Sigmoid colon (tissue), 3 donors: ENCODE results near the gene TLR6.

ENCODE experiments used
- CTCF ChIP-seq, 4 experiments: fragments of 450-650 bp in 3 of 4; fragments of 200-600 bp in 1 of 4; IDR thresholded peaks; one replicate each; pipeline ENCODE4 v1.5.1; 2016 to 2019; ENCODE audit warnings: antibody characterized with exemption in 4 of 4, mild to moderate bottlenecking in 3 of 4, moderate library complexity in 2 of 4
- POLR2A ChIP-seq, 2 donors: fragments of 450-650 bp; IDR thresholded peaks; one replicate each; pipeline ENCODE4 v1.6.1; 2016; ENCODE audit warnings: antibody characterized with exemption in 2 of 2, mild to moderate bottlenecking in 2 of 2, moderate library complexity in 2 of 2

GRCh38 chr4:38869511-38869910 is 12.9 kb upstream of the TLR6 start:
- TF ChIP-seq CTCF (IDR thresholded peaks at IDR 0.05): no peak
- no peak for TF ChIP-seq POLR2A (IDR thresholded peaks at IDR 0.05)
